CD14-positive monocyte (primary cell): Measurements from ENCODE around the gene FAM193A. TPM values are rescaled to one million over a fixed set of nuclear protein-coding genes. Genes with fewer than 3 reads are reported as not detected.

Experiments used
- DNase-seq, 3 donors: peaks; one replicate each; pipeline ENCODE4 v3.0.0-alpha.2; 2011 to 2022
- H2AFZ ChIP-seq: 2 replicates; pipeline ENCODE4 v1.6.0; 2012; ENCODE audit warnings: mild to moderate bottlenecking, low read depth, low read length, inconsistent platforms; ENCODE audit not compliant: insufficient read depth, poor library complexity, severe bottlenecking
- H3K27ac ChIP-seq, 2 donors: 1 replicate in 1 of 2; 2 replicates in 1 of 2; pipeline ENCODE4 v1.5.1; 2012 to 2013; ENCODE audit warnings: low read length in 2 of 2, control low read depth in 1 of 2, inconsistent platforms in 1 of 2, low read depth in 1 of 2, mild to moderate bottlenecking in 1 of 2
- H3K27me3 ChIP-seq, 2 donors: one replicate each; pipeline versions ENCODE4 v1.6.0 to v1.6.1; 2011 to 2013; ENCODE audit warnings: low read length in 2 of 2; ENCODE audit not compliant: control insufficient read depth in 2 of 2, insufficient read depth in 2 of 2
- H3K36me3 ChIP-seq, 2 donors: replicated peaks in 1 of 2; 1 replicate in 1 of 2; 2 replicates in 1 of 2; pipeline versions ENCODE4 v1.5.1 to v1.6.1; 2012 to 2013; ENCODE audit warnings: low read length in 2 of 2, control low read depth in 1 of 2, inconsistent platforms in 1 of 2, mild to moderate bottlenecking in 1 of 2; ENCODE audit not compliant: insufficient read depth in 2 of 2, control insufficient read depth in 1 of 2
- H3K4me1 ChIP-seq, 2 donors: 1 replicate in 1 of 2; 2 replicates in 1 of 2; pipeline versions ENCODE4 v1.5.1 to v1.6.1; 2012 to 2013; ENCODE audit warnings: low read length in 2 of 2, control low read depth in 1 of 2, inconsistent platforms in 1 of 2, mild to moderate bottlenecking in 1 of 2, moderate library complexity in 1 of 2; ENCODE audit not compliant: insufficient read depth in 2 of 2, control insufficient read depth in 1 of 2
- H3K4me2 ChIP-seq: replicated peaks from 2 replicates; pipeline ENCODE3; 2012; ENCODE audit warnings: low read length, moderate library complexity, mild to moderate bottlenecking; ENCODE audit not compliant: poor library complexity, severe bottlenecking; ENCODE audit errors: extremely low read depth
- H3K4me3 ChIP-seq, 3 experiments: fragments of 200-600 bp in 1 of 3; sonication (generic) in 1 of 3; replicated peaks in 1 of 3; 1 replicate in 2 of 3; 2 replicates in 1 of 3; pipeline ENCODE4 v1.5.1; 2011 to 2013; ENCODE audit warnings: low read length in 3 of 3, mild to moderate bottlenecking in 3 of 3, control low read depth in 2 of 3, low read depth in 2 of 3, inconsistent platforms in 1 of 3, moderate library complexity in 1 of 3
- H3K79me2 ChIP-seq: 2 replicates; pipeline ENCODE4 v1.6.0; 2012; ENCODE audit warnings: mild to moderate bottlenecking, control low read depth, inconsistent platforms, low read length, moderate library complexity; ENCODE audit not compliant: insufficient read depth
- H3K9ac ChIP-seq: 2 replicates; pipeline ENCODE4 v1.6.0; 2017; ENCODE audit warnings: low read length, mild to moderate bottlenecking; ENCODE audit not compliant: insufficient read depth, poor library complexity, severe bottlenecking
- H3K9me3 ChIP-seq, 2 donors: replicated peaks in 1 of 2; 1 replicate in 1 of 2; 2 replicates in 1 of 2; pipeline versions ENCODE4 v1.5.1 to v1.6.1; 2012 to 2013; ENCODE audit warnings: low read length in 2 of 2, control low read depth in 1 of 2; ENCODE audit not compliant: control insufficient read depth in 1 of 2, insufficient read depth in 1 of 2
- H4K20me1 ChIP-seq: 2 replicates; pipeline ENCODE4 v1.6.0; 2012; ENCODE audit warnings: mild to moderate bottlenecking, low read length, control low read depth, moderate library complexity; ENCODE audit not compliant: insufficient read depth
- H3K27ac Mint-ChIP-seq, 7 donors: one replicate each; pipeline ENCODE4 v1.8.0; 2020; ENCODE audit warnings: mild to moderate bottlenecking in 7 of 7, mixed read lengths in 7 of 7, moderate library complexity in 6 of 7, inconsistent platforms in 2 of 7
- H3K27me3 Mint-ChIP-seq, 3 donors: one replicate each; pipeline ENCODE4 v1.8.0; 2021 to 2022; ENCODE audit warnings: low read depth in 3 of 3, mild to moderate bottlenecking in 3 of 3, mixed read lengths in 3 of 3, moderate library complexity in 3 of 3, inconsistent platforms in 1 of 3
- H3K36me3 Mint-ChIP-seq, 2 donors: one replicate each; pipeline ENCODE4 v1.8.0; 2020; ENCODE audit warnings: mixed read lengths in 2 of 2, inconsistent platforms in 1 of 2, mild to moderate bottlenecking in 1 of 2
- H3K4me1 Mint-ChIP-seq: one replicate; pipeline ENCODE4 v1.8.0; 2020; ENCODE audit warnings: mild to moderate bottlenecking, mixed read lengths
- H3K4me3 Mint-ChIP-seq, 2 donors: one replicate each; pipeline ENCODE4 v1.8.0; 2020; ENCODE audit warnings: mild to moderate bottlenecking in 2 of 2, mixed read lengths in 2 of 2, moderate library complexity in 1 of 2
- H3K9me3 Mint-ChIP-seq, 7 donors: one replicate each; pipeline ENCODE4 v1.8.0; 2020 to 2022; ENCODE audit warnings: mixed read lengths in 7 of 7, mild to moderate bottlenecking in 6 of 7, moderate library complexity in 6 of 7, inconsistent platforms in 2 of 7
- WGBS: methylation state at CpG from one replicate; pipeline ENCODE4 v1.1.5; 2013; ENCODE audit warnings: missing lambda C conversion rate; ENCODE audit not compliant: insufficient coverage; 5-methylcytosine and 5-hydroxymethylcytosine counted together
- intact Hi-C, 2 donors: fragments of 100-400 bp; cut with micrococcal nuclease; formaldehyde crosslinking; loops; one replicate each; pipeline versions ENCODE4 v1.15.0 to v1.15.1; 2023
- polyA plus RNA-seq, 3 donors: library from polyadenylated mRNA; depleted of rRNA in 1 of 3; unstranded in 2 of 3; stranded (reverse) in 1 of 3; fragments of 300-500 nt in 2 of 3; fragments of >200 nt in 1 of 3; fragmentation: Illumina TruSeq in 2 of 3; gene quantifications; 1 replicate in 2 of 3; 2 replicates in 1 of 3; pipeline ENCODE4 v1.2.3, GENCODE V29; 2012 to 2021
- TF ChIP-seq, protein P1 (sequence below): fragments of 200-600 bp; IDR thresholded peaks from one replicate; pipeline ENCODE4 v1.8.0; 2022; ENCODE audit warnings: antibody characterized with exemption, mild to moderate bottlenecking

The FAM193A gene
- polyA plus RNA-seq, 3 donors: 0.66 to 11.8 (median 0.82) TPM

DNA sequence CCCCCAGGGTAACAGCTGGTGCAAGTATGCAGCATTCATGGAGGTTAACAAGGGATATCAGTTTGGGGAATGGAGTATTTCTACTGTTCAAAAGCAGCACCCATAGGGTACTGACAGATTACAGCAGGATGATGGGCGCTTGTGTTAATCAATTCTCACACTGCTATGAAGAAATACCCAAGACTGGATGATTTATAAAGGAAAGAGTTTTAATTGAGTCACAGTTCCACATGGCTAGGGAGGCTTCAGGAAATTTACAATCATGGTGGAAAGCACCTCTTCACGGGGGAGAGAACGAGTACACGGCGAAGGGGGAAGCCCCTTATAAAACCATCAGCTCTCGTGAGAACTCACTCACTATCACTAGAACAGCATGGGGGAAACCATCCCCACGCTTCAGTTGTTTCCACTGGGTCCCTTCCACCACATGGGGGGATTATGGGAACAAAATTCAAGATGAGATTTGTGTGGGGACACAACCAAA, 155.5 kb downstream of the FAM193A start:
- Mint-ChIP-seq H3K4me3 (no peak overlapping the region), H3K27ac (peak overlapping the region in 3 of 7 donors; percentile 36 to 65 (median 62)), H3K27me3 (peaks cover 0 to 1% (median 0%) of the 10 kb centered on the region in 3 donors), H3K9me3 (peaks cover 0 to 1% (median 0%) of the 10 kb centered on the region in 7 donors), H3K4me1 (peaks cover 2% of the 10 kb centered on the region), H3K36me3 (peaks cover 91 to 92% of the 10 kb centered on the region in 2 donors)
- Histone ChIP-seq H3K79me2 (no peaks in the 10 kb centered on the region), H3K9me3 (no peaks in the 10 kb centered on the region), H2AFZ (no peak overlapping the region), H3K36me3 (peaks cover 91 to 97% of the 10 kb centered on the region in 2 donors), H4K20me1 (peaks cover 23% of the 10 kb centered on the region), H3K4me3 (no peak overlapping the region), H3K27ac (no peak overlapping the region), H3K4me2 (no peak overlapping the region), H3K4me1 (no peaks in the 10 kb centered on the region), H3K27me3 (no peaks in the 10 kb centered on the region), H3K9ac (no peak overlapping the region)
- no CpG with 5 or more reads among the region's 7 CpGs for WGBS
- intact Hi-C loops: no loop called here
- TF ChIP-seq, protein P1, sequence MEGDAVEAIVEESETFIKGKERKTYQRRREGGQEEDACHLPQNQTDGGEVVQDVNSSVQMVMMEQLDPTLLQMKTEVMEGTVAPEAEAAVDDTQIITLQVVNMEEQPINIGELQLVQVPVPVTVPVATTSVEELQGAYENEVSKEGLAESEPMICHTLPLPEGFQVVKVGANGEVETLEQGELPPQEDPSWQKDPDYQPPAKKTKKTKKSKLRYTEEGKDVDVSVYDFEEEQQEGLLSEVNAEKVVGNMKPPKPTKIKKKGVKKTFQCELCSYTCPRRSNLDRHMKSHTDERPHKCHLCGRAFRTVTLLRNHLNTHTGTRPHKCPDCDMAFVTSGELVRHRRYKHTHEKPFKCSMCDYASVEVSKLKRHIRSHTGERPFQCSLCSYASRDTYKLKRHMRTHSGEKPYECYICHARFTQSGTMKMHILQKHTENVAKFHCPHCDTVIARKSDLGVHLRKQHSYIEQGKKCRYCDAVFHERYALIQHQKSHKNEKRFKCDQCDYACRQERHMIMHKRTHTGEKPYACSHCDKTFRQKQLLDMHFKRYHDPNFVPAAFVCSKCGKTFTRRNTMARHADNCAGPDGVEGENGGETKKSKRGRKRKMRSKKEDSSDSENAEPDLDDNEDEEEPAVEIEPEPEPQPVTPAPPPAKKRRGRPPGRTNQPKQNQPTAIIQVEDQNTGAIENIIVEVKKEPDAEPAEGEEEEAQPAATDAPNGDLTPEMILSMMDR: no peak
- DNase-seq: no peak

DNA sequence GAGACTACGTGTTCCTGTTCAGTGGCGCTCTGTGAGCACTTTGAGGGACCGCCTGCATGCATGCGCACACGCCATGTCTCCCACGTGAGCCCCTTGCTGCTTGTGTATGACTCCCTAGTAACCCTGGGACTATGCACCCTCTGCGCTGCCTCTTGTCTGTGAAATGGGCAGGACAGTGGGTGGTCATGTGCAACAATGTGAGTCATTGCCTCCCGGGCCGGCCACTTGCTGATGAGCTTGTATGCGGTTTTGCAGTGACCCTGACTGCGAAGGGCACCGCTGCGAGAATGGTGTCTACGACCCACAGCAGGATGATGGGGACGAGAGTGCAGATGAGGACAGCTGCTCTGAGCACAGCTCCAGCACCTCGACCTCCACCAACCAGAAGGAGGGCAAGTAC, 158.2 kb downstream of the FAM193A start:
- Histone ChIP-seq H3K4me3 (no peak overlapping the region), H3K36me3 (peaks cover 92 to 97% of the 10 kb centered on the region in 2 donors), H2AFZ (no peak overlapping the region), H3K4me2 (no peak overlapping the region), H3K9ac (no peak overlapping the region), H3K4me1 (no peaks in the 10 kb centered on the region), H3K79me2 (no peaks in the 10 kb centered on the region), H3K27ac (no peak overlapping the region), H4K20me1 (peaks cover 2% of the 10 kb centered on the region), H3K9me3 (no peaks in the 10 kb centered on the region), H3K27me3 (no peaks in the 10 kb centered on the region)
- Mint-ChIP-seq H3K4me3 (no peak overlapping the region), H3K36me3 (peaks cover 90 to 97% of the 10 kb centered on the region in 2 donors), H3K9me3 (peaks cover 0 to 1% (median 0%) of the 10 kb centered on the region in 7 donors), H3K27ac (peak overlapping the region in 2 of 7 donors; percentile 63 to 65), H3K27me3 (peaks cover 0 to 1% (median 0%) of the 10 kb centered on the region in 3 donors), H3K4me1 (peaks cover 1% of the 10 kb centered on the region)
- TF ChIP-seq, protein P1: no peak
- no peak for DNase-seq
- 97% methylated on average over 15 of the region's 16 CpGs for WGBS
- intact Hi-C loops: no loop called here
